ENCODE results near the gene CCT6A.
"Not testable (repeated sequence)": the region's sequence is repeated elsewhere in the genome, so short reads cannot be mapped to it uniquely, and the experiment has no call there.

CCT6A gene

DNA sequence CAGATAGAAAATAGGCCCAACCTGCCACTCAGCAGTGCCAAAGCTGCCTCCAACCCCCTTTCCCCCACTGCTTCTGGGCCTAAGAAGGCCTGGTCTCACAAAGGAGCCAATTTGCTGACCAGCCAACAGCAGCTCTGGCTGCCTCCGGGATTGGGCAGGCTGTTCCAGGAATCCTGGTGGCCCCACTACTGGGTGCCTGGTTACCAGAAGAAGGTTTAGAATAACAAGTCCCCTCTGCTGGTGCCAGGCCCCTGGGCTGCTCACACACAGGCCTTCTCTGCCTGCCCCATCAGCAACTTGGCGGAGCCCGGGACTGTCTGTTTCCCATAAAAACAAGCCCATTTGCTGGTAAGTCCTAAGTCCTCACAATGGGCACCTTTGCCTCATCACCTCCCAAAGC, 40.0 kb downstream of the CCT6A start:
- DNase-seq = no peak
- in situ Hi-C loops (cut with MboI; ENCODE audit: low pct_unique_long_range_greater_than_20kb, low sequenced_read_pairs) = no loop called here

DNA sequence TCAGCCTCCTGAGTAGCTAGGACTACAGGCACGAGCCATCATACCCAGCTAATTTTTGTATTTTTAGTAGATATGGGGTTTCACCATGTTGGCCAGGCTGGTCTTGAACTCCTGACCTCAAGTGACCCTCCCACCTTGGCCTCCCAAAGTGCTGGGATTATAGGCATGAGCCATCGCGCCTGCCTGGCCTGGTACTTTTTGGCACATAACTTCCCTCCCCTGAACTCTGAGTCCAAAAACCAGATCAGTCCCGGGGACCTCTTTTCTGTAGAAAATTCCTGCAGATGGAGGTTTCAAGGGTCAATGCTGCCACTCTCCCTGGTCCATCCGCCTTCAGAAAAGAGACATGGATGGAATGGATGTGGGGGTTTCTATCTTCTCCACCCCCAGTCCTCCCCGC, 40.8 kb downstream of the CCT6A start:
- in situ Hi-C loops (cut with MboI; ENCODE audit: low pct_unique_long_range_greater_than_20kb, low sequenced_read_pairs); DNase-seq: not testable (repeated sequence)

DNA sequence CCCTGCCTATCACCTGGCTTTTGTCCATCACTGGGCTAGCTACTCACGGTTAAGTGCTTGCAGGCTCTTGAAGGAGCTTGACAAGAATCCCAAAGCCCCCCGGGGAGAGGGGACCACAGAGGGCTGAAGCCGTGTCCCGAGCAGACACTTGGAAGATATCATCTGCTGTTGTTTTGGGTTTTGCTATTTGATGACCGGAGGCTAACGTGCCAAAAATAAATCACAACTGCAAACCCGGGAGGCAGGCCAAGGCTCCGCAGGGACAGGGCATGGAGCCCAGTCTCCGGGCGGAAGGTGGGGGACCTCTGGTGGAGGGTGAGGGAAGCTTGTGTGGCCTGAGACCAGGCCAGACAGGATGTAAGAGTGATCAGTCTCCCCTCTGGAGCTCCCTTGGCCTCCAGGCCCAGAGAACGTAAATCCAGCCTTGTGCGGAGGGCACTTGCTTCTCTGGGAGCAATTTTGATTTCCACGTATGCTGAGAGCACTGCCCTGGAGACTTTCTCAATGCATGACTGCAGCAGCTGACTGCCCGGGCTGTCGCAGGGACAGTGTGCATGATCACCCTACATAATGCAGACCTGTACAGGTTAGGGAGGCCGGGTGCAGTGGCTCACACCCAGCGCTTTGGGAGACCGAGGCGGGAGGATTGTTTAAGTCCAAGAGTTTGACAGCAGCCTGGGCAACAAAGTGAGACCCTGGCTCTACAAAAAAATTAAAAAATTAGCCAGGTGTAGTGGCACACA, 41.4 kb downstream of the CCT6A start, which contains the start of gene PHKG1:
Gene PHKG1, minus strand, starts transcription at position 164 of the 743 bp plus-strand sequence. CDS start 4,011 bp downstream, outside the sequence.
- in situ Hi-C loops (cut with MboI; ENCODE audit: low pct_unique_long_range_greater_than_20kb, low sequenced_read_pairs) = no loop called here
- no peak for DNase-seq

DNA sequence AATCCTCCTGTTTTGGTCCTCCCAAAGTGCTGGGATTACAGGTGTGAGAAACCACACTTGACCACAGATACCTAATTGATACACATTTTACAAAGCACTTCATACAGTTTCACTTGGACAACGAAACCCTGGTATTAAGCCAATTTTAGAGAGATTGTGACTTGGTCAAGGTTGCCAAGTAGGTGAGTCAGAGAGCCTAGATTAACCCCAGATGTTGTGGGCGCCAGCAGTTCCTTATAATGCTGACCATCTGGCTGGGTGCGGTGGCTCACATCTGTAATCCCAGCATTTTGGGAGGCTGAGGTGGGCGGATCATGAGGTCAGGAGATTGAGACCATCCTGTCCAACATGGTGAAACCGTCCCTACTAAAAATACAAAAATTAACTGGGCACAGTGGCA, 46.1 kb downstream of the CCT6A start:
- in situ Hi-C loops (cut with MboI; ENCODE audit: low pct_unique_long_range_greater_than_20kb, low sequenced_read_pairs) = no loop called here
- DNase-seq = no peak

DNA sequence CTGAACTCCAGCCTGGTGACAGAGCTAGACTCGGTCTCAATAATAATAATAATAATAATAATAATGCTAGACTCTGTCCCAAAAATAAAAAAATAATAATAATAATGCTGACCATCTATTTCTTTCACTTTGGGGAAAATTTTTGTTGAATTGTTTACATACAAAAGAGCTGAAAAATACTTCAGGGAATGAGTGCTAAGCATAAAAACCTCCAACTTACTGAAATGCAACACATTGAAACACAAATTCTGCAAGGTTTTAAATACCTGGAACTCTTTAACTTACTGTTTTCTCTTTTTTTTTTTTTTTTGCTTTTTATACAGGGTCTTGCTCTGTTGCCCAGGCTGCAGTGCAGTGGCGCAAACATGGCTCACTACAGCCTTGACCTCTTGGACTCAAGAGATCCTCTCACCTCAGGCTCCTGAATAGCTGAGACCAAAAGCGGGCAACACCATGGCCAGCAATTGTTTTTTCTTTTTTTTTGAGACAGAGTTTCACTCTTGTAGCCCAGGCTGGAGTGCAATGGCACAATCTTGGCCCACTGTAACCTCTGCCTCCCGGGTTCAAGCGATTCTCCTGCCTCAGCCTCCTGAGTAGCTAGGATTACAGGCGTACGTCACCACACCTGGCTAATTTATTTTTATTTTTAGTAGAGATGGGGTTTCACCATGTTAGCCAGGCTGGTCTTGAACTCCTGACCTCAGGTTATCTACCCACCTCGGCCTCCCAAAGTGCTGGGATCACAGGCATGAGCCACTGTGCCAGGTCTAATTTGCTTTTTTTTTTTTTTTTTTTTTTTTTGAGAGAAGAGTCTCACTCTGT, 46.8 kb downstream of the CCT6A start:
- DNase-seq; in situ Hi-C loops (cut with MboI; ENCODE audit: low pct_unique_long_range_greater_than_20kb, low sequenced_read_pairs): not testable (repeated sequence)

DNA sequence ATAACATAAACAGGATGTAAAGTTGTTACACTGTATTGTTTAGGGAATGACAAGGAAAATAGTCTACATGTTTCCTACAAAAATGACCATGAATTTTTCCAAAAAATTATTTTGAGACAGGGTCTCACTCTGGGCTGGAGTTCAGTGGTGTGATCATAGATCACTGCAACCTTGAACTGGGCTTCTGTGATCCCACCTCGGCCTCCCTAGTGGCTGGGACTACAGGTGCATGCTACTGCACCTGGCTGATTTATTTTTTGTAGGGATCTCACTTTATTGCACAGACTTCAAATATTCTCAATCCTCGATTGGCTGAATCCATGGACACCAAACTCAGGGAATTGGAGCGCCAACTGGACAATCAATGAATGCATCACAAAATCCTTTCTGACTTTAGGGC, 48.1 kb downstream of the CCT6A start:
- DNase-seq = no peak
- in situ Hi-C loops (cut with MboI; ENCODE audit: low pct_unique_long_range_greater_than_20kb, low sequenced_read_pairs) = no loop called here

DNA sequence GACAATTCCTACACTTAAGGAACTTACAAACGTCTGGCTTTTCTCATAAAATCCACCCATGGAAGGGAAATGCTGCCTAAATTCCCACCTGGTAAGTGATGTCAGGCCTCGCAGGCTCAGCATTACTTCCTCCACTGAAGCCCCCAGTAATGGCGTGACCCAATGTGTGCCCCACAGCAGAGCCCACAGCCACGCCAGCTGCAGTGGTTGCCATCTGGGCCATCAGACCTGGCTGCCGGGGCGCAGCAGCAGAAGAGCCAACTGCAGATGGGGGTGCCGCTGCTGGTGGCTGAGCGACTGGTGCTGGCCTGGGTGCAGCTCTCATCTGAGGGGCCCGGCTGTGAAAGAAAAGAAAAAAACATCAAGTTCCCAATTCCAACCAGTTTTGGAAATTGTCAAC, 52.6 kb downstream of the CCT6A start:
- in situ Hi-C loops (cut with MboI; ENCODE audit: low pct_unique_long_range_greater_than_20kb, low sequenced_read_pairs); DNase-seq: not testable (repeated sequence)

DNA sequence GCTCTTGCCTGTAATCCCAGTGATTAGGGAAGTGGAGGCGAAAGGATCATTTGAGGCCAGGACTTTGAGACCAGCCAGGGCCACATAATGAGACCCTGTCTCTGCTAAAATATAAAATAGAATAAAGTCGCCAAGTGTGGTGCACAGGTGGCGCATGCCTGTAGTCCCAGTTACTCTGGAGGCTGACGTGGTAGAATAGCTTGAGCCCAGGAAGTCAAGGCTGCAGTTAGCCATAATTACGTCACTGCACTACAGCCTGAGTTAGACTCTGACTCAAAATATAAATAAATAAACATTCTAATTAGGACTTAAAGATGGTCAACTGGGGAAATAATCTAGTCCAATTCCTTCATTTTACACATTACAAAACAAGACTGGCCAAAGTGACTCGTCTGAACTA, 53.9 kb downstream of the CCT6A start:
- peak; percentile 49 for DNase-seq
- in situ Hi-C loops (cut with MboI; ENCODE audit: low pct_unique_long_range_greater_than_20kb, low sequenced_read_pairs) = no loop called here

DNA sequence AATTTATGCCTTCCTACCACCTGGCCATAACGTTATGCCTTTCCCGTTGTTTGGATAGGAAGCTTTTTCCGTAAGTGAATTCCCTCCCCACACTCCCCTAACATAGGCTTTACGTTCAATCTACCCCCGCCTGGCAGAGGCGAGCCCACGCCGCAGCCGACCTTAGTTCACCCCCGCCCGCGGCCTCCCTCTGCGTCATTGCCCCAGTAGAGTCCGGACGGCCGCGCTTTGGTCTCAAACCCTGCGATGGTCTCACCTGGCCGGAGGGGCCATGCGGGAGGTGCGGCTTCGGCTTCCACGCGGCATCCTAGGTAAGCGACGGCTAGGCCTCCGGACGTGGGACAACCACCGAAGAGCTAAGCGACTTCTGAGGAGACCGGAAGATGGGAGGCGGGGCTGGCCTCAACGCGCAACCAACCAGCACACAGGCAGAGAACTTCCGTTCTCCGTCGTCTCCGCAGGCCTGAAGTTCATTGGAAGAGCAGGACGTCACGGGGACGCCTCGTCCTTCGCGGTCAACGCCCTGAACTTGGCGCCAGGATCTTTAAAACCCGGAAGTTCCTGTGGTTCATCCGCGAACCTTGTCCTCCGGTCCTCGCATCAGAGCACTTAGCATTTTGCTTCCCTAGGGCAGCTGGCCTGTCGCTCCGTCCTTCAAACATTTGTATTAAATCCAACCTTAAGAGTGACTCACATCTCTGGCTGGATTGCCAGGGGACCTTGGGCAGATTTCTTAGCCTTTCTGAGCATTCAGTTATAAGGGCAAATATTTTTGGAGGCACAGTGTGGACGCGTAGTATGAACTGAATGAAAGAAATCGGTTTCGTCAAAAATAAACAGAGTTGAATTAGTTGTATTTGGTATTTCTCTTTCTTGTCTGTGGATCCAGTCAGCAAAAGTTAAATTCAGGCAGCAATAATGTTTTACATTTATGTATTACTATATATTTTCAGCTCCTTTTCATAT, 54.8 kb downstream of the CCT6A start, which contains the start of gene CHCHD2:
Gene CHCHD2, minus strand, starts transcription at position 369 of the 966 bp plus-strand sequence. Its CDS starts 63 bp downstream, at position 306.
- in situ Hi-C loops (cut with MboI; ENCODE audit: low pct_unique_long_range_greater_than_20kb, low sequenced_read_pairs) = no loop called here
- DNase-seq = peak; percentile 99

DNA sequence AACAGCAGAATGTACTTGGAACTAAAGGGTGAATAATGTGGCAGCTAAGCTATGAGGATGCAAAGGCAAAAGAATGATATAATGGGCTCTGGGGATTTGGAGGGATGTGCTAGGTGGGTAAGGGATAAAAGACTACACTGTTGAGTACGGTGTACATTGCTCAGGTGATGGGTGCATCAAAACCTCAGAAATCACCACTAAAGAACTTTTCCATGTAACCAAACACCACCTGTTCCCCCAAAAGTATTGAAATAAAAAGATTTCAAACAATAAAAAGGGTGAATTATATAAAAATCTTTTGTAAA, 56.3 kb downstream of the CCT6A start:
- in situ Hi-C loops (cut with MboI; ENCODE audit: low pct_unique_long_range_greater_than_20kb, low sequenced_read_pairs) = no loop called here
- DNase-seq = no peak

DNA sequence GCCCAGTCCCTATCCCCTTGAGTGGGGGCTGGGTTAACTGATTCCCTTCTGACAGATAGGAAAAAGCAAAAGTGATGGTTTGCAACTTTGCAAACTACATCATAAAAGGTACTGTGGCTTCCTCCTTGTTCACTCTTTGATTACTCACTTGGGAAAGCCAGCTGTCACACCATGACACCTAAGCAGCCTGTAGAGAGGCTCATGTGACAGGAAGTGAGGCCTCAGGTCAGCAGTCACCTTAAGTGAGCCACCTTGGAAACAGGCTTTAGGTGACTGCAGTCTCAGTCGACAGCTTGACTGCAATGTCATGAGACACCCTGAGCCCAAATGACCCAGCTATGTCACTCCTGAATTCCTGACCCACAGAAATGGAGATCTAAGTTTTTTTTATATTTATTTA, 59.0 kb downstream of the CCT6A start:
- in situ Hi-C loops (cut with MboI; ENCODE audit: low pct_unique_long_range_greater_than_20kb, low sequenced_read_pairs) = no loop called here
- DNase-seq = no peak

DNA sequence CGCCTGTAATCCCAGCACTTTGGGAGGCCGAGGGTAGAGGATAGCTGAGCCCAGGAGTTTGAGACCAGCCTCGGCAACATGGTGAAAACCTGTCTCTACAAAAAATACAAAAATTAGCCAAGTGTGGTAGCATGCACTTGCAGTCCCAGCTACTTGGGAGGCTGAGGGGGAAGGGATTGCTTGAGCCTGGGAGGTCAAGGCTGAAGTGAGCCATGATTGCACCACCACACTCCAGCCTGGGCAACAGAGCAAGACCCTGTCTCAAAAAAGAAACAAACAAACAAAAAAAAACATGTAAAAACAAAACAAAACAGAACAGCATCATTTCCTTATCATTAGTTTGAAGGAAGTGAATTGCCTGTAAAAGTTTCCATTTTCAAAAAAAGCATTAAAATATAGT, 60.7 kb downstream of the CCT6A start:
- in situ Hi-C loops (cut with MboI; ENCODE audit: low pct_unique_long_range_greater_than_20kb, low sequenced_read_pairs); DNase-seq: not testable (repeated sequence)

Measured in KBM-7 (cell line).